ENCODE data around the gene RARB. TPM values are rescaled to one million over a fixed set of nuclear protein-coding genes. Genes with fewer than 3 reads are reported as not detected.

RARB gene
- total RNA-seq, 4 donors from 2014 or later = 13.1 to 45.8 (median 25.3) TPM

- peak; percentile 24 for ATAC-seq
- TF ChIP-seq POLR2A (IDR thresholded peaks at IDR 0.05) = no peak
- TF ChIP-seq CTCF (IDR thresholded peaks at IDR 0.05) = no peak
- TF ChIP-seq EP300 (IDR thresholded peaks at IDR 0.05) = no peak
- TF ChIP-seq POLR2AphosphoS5 (IDR thresholded peaks at IDR 0.05) = no peak
- H3K36me3 ChIP-seq = no peaks in the 10 kb centered on the region
- H3K4me3 ChIP-seq = peak overlapping the region in 1 of 2 donors; percentile 1
- no peaks in the 10 kb centered on the region for H3K9me3 ChIP-seq
- H3K4me1 ChIP-seq = peaks cover 5 to 73% (median 5%) of the 10 kb centered on the region in 3 donors
- peak overlapping the region; percentile 81 to 94 (median 92) for H3K27ac ChIP-seq
- 20 to 34% methylated on average over 1 to 5 of the region's 5 CpGs for WGBS, 2 donors (ENCODE audit: low coverage in 1 of 2)
- H3K27me3 ChIP-seq = no peaks in the 10 kb centered on the region
Measured at GRCh38 chr3:25433868-25434267, 5.8 kb downstream of the RARB start.

- Histone ChIP-seq H3K27me3 (no peaks in the 10 kb centered on the region), H3K4me3 (no peak overlapping the region), H3K4me1 (peaks cover 5 to 81% (median 5%) of the 10 kb centered on the region in 3 donors), H3K36me3 (no peaks in the 10 kb centered on the region), H3K9me3 (no peaks in the 10 kb centered on the region), H3K27ac (peak overlapping the region in 3 of 4 donors; percentile 57 to 92 (median 71))
- ATAC-seq = no peak
- TF ChIP-seq EP300 (IDR thresholded peaks at IDR 0.05) = no peak
- no peak for TF ChIP-seq CTCF (IDR thresholded peaks at IDR 0.05)
- TF ChIP-seq POLR2AphosphoS5 (IDR thresholded peaks at IDR 0.05) = no peak
- TF ChIP-seq POLR2A (IDR thresholded peaks at IDR 0.05) = no peak
- 64 to 75% methylated on average over 4 to 6 of the region's 6 CpGs for WGBS, 2 donors (ENCODE audit: low coverage in 1 of 2)
Measured at GRCh38 chr3:25437953-25438352, 9.9 kb downstream of the RARB start.

DNA sequence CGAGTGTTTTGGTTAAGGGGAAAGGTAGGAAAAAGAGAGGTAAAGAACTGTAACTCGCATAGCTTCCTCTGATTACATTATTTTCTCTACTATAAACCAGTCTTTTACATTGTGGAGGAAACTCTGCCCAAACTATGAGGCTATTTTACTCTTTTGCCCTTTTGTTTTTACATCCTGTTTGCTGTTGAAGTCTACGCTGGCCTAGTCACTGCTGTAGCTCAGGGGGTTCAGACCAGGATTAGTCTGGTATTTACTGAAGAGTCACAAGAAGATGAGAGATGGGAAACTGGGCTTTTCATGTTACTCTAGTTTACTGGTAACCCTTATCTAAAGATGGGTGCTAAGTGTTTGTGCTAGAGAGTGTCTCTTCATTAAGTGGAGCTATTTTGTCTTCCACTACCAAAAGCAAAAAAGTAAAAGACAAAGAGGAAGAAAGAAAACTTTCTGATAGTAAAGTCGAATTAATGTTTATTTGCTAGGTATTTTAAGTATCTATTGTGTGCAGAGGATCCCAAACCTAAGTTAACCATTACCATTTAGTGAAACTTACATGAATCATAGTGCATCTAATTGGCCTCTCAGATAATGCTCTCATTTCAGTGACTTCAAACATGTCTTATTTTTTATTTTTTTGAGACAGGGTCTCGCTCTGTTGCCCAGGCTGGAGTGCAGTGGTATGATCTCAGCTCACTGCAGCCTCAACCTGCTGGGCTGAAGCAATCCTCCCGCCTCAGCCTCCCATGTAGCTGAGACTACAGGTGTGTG lies 10.9 kb downstream of the RARB start:
- ATAC-seq = no peak
- H3K4me3 ChIP-seq = no peak overlapping the region
- no peak for TF ChIP-seq POLR2A (IDR thresholded peaks at IDR 0.05)
- TF ChIP-seq EP300 (IDR thresholded peaks at IDR 0.05) = no peak
- no peak for TF ChIP-seq CTCF (IDR thresholded peaks at IDR 0.05)
- 63 to 71% methylated on average over 4 to 6 of the region's 6 CpGs for WGBS, 2 donors (ENCODE audit: low coverage in 1 of 2)
- no peaks in the 10 kb centered on the region for H3K36me3 ChIP-seq
- H3K4me1 ChIP-seq = peaks cover 0 to 80% (median 5%) of the 10 kb centered on the region in 3 donors
- peak overlapping the region in 3 of 4 donors; percentile 57 to 92 (median 71) for H3K27ac ChIP-seq
- H3K9me3 ChIP-seq = no peaks in the 10 kb centered on the region
- H3K27me3 ChIP-seq = no peaks in the 10 kb centered on the region

DNA sequence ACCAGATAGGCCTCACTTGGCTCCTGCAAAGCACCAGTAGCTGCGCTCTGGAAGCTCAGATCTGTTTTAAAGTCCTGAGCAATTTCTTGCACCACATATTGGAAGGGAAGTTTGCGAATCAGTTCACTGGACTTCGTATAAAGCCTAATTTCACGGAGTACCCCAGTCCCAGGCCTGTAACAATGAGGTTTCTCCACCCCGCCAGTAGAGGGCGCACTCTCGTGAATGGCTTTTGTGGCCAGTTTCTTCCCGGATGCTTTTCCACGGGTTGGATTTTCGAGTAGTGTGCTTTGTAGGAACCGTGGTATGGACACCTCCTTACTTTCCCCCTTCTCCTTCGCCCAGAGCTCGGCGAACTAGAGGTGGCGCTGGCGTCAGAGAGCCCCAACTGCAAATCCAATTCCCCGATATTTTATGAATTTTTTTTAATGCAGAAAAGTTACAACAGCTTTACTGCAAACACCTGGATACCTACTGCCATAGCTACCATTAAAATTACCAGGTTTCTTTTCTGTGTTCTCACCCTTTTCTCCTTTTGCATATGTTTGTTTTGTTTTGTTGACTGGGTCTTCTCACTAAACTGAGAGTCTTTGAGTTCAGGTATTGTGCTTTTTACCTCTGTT lies 13.3 kb downstream of the RARB start:
- Histone ChIP-seq H3K27me3 (no peaks in the 10 kb centered on the region), H3K36me3 (no peaks in the 10 kb centered on the region), H3K4me1 (peaks cover 0 to 78% (median 5%) of the 10 kb centered on the region in 3 donors), H3K4me3 (no peak overlapping the region), H3K27ac (no peak overlapping the region), H3K9me3 (no peaks in the 10 kb centered on the region)
- no peak for ATAC-seq
- 99% methylated on average over 11 to 13 of the region's 17 CpGs for WGBS, 2 donors (ENCODE audit: low coverage in 1 of 2)
- TF ChIP-seq EP300 (IDR thresholded peaks at IDR 0.05) (no peak), CTCF (IDR thresholded peaks at IDR 0.05) (peak in 2 of 4 experiments; percentile 5 to 31)

GRCh38 chr3:25442486-25442885 lies 14.4 kb downstream of the RARB start:
- Histone ChIP-seq H3K27ac (peak overlapping the region in 1 of 4 donors; percentile 27), H3K36me3 (no peaks in the 10 kb centered on the region), H3K27me3 (no peaks in the 10 kb centered on the region), H3K4me3 (no peak overlapping the region), H3K4me1 (peaks cover 0 to 72% (median 5%) of the 10 kb centered on the region in 3 donors), H3K9me3 (no peaks in the 10 kb centered on the region)
- no peak for ATAC-seq
- 80 to 88% methylated on average over 1 to 3 of the region's 3 CpGs for WGBS, 2 donors (ENCODE audit: low coverage in 1 of 2)
- TF ChIP-seq POLR2AphosphoS5 (IDR thresholded peaks at IDR 0.05) = no peak
- no peak for TF ChIP-seq EP300 (IDR thresholded peaks at IDR 0.05)
- no peak for TF ChIP-seq CTCF (IDR thresholded peaks at IDR 0.05)
- no peak for TF ChIP-seq POLR2A (IDR thresholded peaks at IDR 0.05)
